Left lung (tissue), 10 donors: ENCODE measurements around the gene ARHGEF26. TPM values are rescaled to one million over a fixed set of nuclear protein-coding genes. Genes with fewer than 3 reads are reported as not detected.

Source experiments
- ATAC-seq: fragments of 200-7000 bp; cut with Tn5 transposase; one replicate; pipeline ENCODE4 v1.9.1; 2020; ENCODE audit warnings: moderate library complexity
- DNase-seq, 4 donors: peaks; one replicate each; pipeline ENCODE4 v3.0.0-alpha.2; 2013 to 2020
- H3K27ac ChIP-seq, 2 donors: fragments of 200-600 bp; sonication (generic) in 1 of 2; one replicate each; pipeline versions ENCODE4 v1.5.0 to v1.8.0; 2020 to 2021
- H3K27me3 ChIP-seq, 2 donors: fragments of 200-600 bp; sonication (generic) in 1 of 2; one replicate each; pipeline versions ENCODE4 v1.5.0 to v1.8.0; 2020 to 2021
- H3K36me3 ChIP-seq, 2 donors: fragments of 200-600 bp; sonication (generic) in 1 of 2; one replicate each; pipeline versions ENCODE4 v1.5.0 to v1.8.0; 2020 to 2021
- H3K4me1 ChIP-seq, 2 donors: fragments of 200-600 bp; one replicate each; pipeline ENCODE4 v1.8.0; 2021
- H3K4me3 ChIP-seq, 2 donors: fragments of 200-600 bp; sonication (generic) in 1 of 2; one replicate each; pipeline versions ENCODE4 v1.5.0 to v1.8.0; 2020 to 2021; ENCODE audit warnings: mild to moderate bottlenecking in 1 of 2
- H3K9me3 ChIP-seq, 2 donors: fragments of 200-600 bp; sonication (generic) in 1 of 2; one replicate each; pipeline versions ENCODE4 v1.5.0 to v1.8.0; 2020 to 2021
- intact Hi-C, 2 donors: fragments of 100-400 bp; cut with DNase I; formaldehyde crosslinking; loops; one replicate each; pipeline versions ENCODE4 v1.11.2 to v1.14.2; 2022
- polyA plus RNA-seq, 6 donors: library from polyadenylated mRNA; unstranded; fragments of 120-200 nt; gene quantifications; one replicate each; pipeline ENCODE4 v1.2.1, GENCODE V29; 2013; ENCODE audit not compliant: insufficient read length in 6 of 6
- total RNA-seq, 2 donors: library from RNA; stranded (reverse); fragmentation: NEBNext Ultra II Directional; extraction: Animal tissue kit (Norgen Biotek cat#: 25700); gene quantifications; one replicate each; pipeline ENCODE4 v1.2.1, GENCODE V29; 2021
- TF ChIP-seq, protein P1 (sequence below), 2 donors: fragments of 200-600 bp; sonication (generic) in 1 of 2; IDR thresholded peaks; one replicate each; pipeline versions ENCODE4 v1.5.0 to v1.8.0; 2021; ENCODE audit warnings: antibody characterized with exemption in 2 of 2
- donor health status: DM: no; HTN: yes; CAD: no.
- donor health status: DM: no; HTN: no; CAD: no.

Gene ARHGEF26
- total and polyA plus RNA-seq, 8 donors = 25.2 to 58.8 (median 30.0) TPM

GRCh38 chr3:154131830-154132229, 10.6 kb downstream of the ARHGEF26 start:
- intact Hi-C loops = no loop called here
- TF ChIP-seq, protein P1, sequence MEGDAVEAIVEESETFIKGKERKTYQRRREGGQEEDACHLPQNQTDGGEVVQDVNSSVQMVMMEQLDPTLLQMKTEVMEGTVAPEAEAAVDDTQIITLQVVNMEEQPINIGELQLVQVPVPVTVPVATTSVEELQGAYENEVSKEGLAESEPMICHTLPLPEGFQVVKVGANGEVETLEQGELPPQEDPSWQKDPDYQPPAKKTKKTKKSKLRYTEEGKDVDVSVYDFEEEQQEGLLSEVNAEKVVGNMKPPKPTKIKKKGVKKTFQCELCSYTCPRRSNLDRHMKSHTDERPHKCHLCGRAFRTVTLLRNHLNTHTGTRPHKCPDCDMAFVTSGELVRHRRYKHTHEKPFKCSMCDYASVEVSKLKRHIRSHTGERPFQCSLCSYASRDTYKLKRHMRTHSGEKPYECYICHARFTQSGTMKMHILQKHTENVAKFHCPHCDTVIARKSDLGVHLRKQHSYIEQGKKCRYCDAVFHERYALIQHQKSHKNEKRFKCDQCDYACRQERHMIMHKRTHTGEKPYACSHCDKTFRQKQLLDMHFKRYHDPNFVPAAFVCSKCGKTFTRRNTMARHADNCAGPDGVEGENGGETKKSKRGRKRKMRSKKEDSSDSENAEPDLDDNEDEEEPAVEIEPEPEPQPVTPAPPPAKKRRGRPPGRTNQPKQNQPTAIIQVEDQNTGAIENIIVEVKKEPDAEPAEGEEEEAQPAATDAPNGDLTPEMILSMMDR (IDR thresholded peaks at IDR 0.05) = no peak
- no peaks in the 10 kb centered on the region for H3K27me3 ChIP-seq
- H3K4me1 ChIP-seq = peaks cover 0 to 3% of the 10 kb centered on the region in 2 donors
- H3K27ac ChIP-seq = no peak overlapping the region
- ATAC-seq (no peak), DNase-seq (peak in 2 of 4 donors; percentile 23 to 46)
- no peak overlapping the region for H3K4me3 ChIP-seq
- H3K9me3 ChIP-seq = no peaks in the 10 kb centered on the region
- H3K36me3 ChIP-seq = no peaks in the 10 kb centered on the region

DNA sequence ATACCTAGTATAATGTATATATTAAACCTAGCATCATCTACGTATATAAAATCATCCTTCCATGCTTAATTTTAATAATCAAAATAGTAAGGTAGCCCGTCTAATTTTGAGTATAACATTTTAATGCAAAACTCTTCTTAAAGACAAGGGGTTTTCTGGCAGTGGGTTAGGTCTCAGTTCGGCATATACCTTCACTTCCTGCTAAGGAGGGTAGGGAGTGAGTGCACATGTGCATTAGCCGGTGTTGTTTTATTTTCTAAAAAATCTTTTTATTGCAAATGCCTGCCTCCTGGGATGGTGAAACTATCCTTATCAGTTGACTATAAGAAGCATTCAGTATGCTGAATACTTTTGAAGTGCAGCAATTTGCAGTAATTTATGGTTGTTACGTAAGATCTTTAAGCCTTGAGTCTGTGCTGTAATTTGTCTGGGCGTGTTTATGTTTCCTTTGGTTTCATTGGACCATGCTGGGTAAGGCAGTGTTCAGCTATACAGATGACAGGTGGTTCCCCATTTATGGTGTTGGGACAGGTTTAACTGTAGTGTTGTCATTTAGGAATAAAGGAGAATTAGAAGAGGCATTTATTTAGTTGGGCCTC, 11.7 kb downstream of the ARHGEF26 start:
- Histone ChIP-seq H3K9me3 (no peaks in the 10 kb centered on the region), H3K27me3 (no peaks in the 10 kb centered on the region), H3K27ac (no peak overlapping the region), H3K36me3 (no peaks in the 10 kb centered on the region), H3K4me3 (no peak overlapping the region), H3K4me1 (peaks cover 0 to 3% of the 10 kb centered on the region in 2 donors)
- DNase-seq (peak in 1 of 4 donors; percentile 13), ATAC-seq (peak; percentile 54)
- intact Hi-C loops = no loop called here
- TF ChIP-seq, protein P1 (IDR thresholded peaks at IDR 0.05) = no peak

DNA sequence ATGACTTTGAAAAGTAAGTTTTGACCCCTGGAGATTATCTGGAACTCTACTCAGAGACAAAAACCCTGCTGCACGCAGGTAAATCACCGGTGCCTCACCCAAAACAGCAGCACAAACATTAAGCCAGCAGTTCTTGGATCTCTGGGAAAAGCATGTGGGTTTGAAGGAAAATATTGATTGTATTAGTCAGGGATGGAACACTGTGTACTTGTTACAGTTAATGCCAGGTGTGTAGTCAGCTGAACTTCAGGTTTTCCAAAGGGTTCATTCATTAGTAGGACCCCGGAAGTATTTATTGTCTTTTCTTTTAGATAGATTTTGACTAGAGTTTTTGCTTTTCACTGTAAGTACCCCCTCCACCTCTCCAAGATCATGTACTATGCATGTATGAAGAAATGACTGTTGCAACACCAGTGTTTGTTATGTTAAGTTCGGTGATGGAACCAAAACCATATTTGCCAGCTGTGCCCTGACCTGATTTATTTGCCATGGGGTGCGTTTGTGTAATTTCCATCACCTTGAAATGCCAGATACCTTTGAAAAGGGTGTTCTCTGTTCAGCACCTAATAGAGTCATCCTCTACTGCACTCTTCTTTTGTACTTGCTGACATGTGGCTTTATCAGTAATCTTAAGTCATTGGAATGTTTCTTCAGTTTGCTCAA, 14.5 kb downstream of the ARHGEF26 start:
- Histone ChIP-seq H3K27ac (no peak overlapping the region), H3K27me3 (no peaks in the 10 kb centered on the region), H3K4me1 (no peaks in the 10 kb centered on the region), H3K36me3 (no peaks in the 10 kb centered on the region), H3K4me3 (no peak overlapping the region), H3K9me3 (no peaks in the 10 kb centered on the region)
- ATAC-seq = peak; percentile 21
- DNase-seq = no peak
- TF ChIP-seq, protein P1 (IDR thresholded peaks at IDR 0.05) = no peak
- intact Hi-C loops = no loop called here

DNA sequence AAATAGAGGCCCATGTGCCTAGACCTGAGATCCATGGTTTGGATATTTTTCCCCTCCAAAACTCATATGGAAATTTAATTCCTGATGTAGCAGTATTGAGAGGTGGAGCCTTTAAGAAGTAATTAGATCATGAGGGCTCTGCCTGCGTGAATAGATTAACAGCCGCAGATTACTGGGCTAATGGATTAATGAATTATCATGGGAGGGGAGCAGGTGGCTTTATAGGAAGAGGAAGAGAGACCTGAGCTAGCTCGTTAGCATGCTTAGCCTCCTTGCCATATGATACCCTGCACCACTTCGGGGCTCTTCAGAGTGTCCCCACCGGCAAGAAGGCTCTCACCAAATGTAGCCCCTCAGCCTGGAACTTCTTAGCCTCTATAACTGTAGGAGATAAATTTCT, 15.8 kb downstream of the ARHGEF26 start:
- DNase-seq (no peak), ATAC-seq (no peak)
- H3K27me3 ChIP-seq = no peaks in the 10 kb centered on the region
- no peaks in the 10 kb centered on the region for H3K36me3 ChIP-seq
- H3K4me1 ChIP-seq = no peaks in the 10 kb centered on the region
- TF ChIP-seq, protein P1 (IDR thresholded peaks at IDR 0.05) = no peak
- intact Hi-C loops = no loop called here
- H3K27ac ChIP-seq = no peak overlapping the region
- H3K9me3 ChIP-seq = no peaks in the 10 kb centered on the region
- no peak overlapping the region for H3K4me3 ChIP-seq

GRCh38 chr3:154139996-154140436, 18.8 kb downstream of the ARHGEF26 start:
- intact Hi-C loops = no loop called here
- ATAC-seq = no peak
- TF ChIP-seq, protein P1 (IDR thresholded peaks at IDR 0.05) = no peak
- no peaks in the 10 kb centered on the region for H3K27me3 ChIP-seq
- H3K4me3 ChIP-seq = no peak overlapping the region
- no peaks in the 10 kb centered on the region for H3K4me1 ChIP-seq
- no peaks in the 10 kb centered on the region for H3K36me3 ChIP-seq
- H3K27ac ChIP-seq = no peak overlapping the region
- DNase-seq = no peak
- H3K9me3 ChIP-seq = no peaks in the 10 kb centered on the region
